Ishikawa (cell line): Measurements from ENCODE around the gene STMN3.

Experiments used
- CEBPB ChIP-seq: IDR thresholded peaks from 2 replicates; pipeline ENCODE4 v1.6.1; 2012
- CREB1 ChIP-seq: IDR thresholded peaks from 2 replicates; pipeline ENCODE4 v1.6.1; 2012; ENCODE audit warnings: low read depth
- EGR1 ChIP-seq: IDR thresholded peaks from 2 replicates; pipeline ENCODE4 v1.6.1; 2012
- EP300 ChIP-seq: IDR thresholded peaks from 2 replicates; pipeline ENCODE4 v1.6.1; 2012; ENCODE audit warnings: borderline replicate concordance
- FOXM1 ChIP-seq: IDR thresholded peaks from 2 replicates; pipeline ENCODE4 v1.6.1; 2012; ENCODE audit warnings: low read depth, borderline replicate concordance
- MAX ChIP-seq: IDR thresholded peaks from 2 replicates; pipeline ENCODE4 v1.6.1; 2012
- NFIC ChIP-seq: IDR thresholded peaks from 2 replicates; pipeline ENCODE4 v1.6.1; 2012
- RAD21 ChIP-seq: IDR thresholded peaks from 2 replicates; pipeline ENCODE4 v1.6.1; 2012; ENCODE audit warnings: low read depth
- REST ChIP-seq: IDR thresholded peaks from 2 replicates; pipeline ENCODE4 v1.6.1; 2012; ENCODE audit warnings: low read depth, mild to moderate bottlenecking
- TAF1 ChIP-seq: IDR thresholded peaks from 2 replicates; pipeline ENCODE4 v1.6.1; 2012; ENCODE audit warnings: low read depth, mild to moderate bottlenecking
- TCF12 ChIP-seq: IDR thresholded peaks from 2 replicates; pipeline ENCODE4 v1.6.1; 2012; ENCODE audit warnings: low read depth
- TEAD4 ChIP-seq: IDR thresholded peaks from 2 replicates; pipeline ENCODE4 v1.6.1; 2012
- USF1 ChIP-seq: IDR thresholded peaks from 2 replicates; pipeline ENCODE4 v1.6.1; 2012
- YY1 ChIP-seq: IDR thresholded peaks from 2 replicates; pipeline ENCODE4 v1.6.1; 2012; ENCODE audit warnings: low read depth
- ZBTB7A ChIP-seq: IDR thresholded peaks from 2 replicates; pipeline ENCODE4 v1.6.1; 2012; ENCODE audit warnings: low read depth

The STMN3 gene

GRCh38 chr20:63678071-63678470 is 24.8 kb upstream of the STMN3 start:
- TF ChIP-seq MAX (no peak), TCF12 (no peak), EGR1 (no peak), CREB1 (no peak), ZBTB7A (no peak), NFIC (no peak), TEAD4 (no peak), EP300 (no peak), TAF1 (no peak)

- no peak for TF ChIP-seq YY1
- TF ChIP-seq NFIC, result no peak
- no peak for TF ChIP-seq CEBPB
- TF ChIP-seq FOXM1, result no peak
- TF ChIP-seq TCF12, result no peak
- TF ChIP-seq TEAD4, result no peak
- TF ChIP-seq USF1, result no peak
- TF ChIP-seq TAF1, result no peak
- no peak for TF ChIP-seq ZBTB7A
- TF ChIP-seq MAX, result no peak
- no peak for TF ChIP-seq CREB1
- no peak for TF ChIP-seq REST
- TF ChIP-seq EP300, result no peak
Measured at GRCh38 chr20:63675681-63676368, 22.6 kb upstream of the STMN3 start.

- no peak for TF ChIP-seq ZBTB7A
- TF ChIP-seq USF1, result no peak
- TF ChIP-seq EGR1, result no peak
- no peak for TF ChIP-seq CEBPB
- TF ChIP-seq TCF12, result no peak
- no peak for TF ChIP-seq NFIC
- TF ChIP-seq EP300, result no peak
- no peak for TF ChIP-seq TAF1
- TF ChIP-seq CREB1, result no peak
- TF ChIP-seq MAX, result no peak
- no peak for TF ChIP-seq FOXM1
- TF ChIP-seq REST, result no peak
- no peak for TF ChIP-seq TEAD4
- TF ChIP-seq RAD21, result no peak
- no peak for TF ChIP-seq YY1
Measured at GRCh38 chr20:63673951-63674350, 20.7 kb upstream of the STMN3 start.

- TF ChIP-seq TAF1 (no peak), EP300 (no peak), FOXM1 (no peak), NFIC (no peak), REST (no peak)
Measured at GRCh38 chr20:63672666-63673065, 19.4 kb upstream of the STMN3 start.

GRCh38 chr20:63668351-63668750 is 15.1 kb upstream of the STMN3 start:
- TF ChIP-seq NFIC, result no peak
- TF ChIP-seq MAX, result no peak
- TF ChIP-seq YY1, result no peak
- no peak for TF ChIP-seq EGR1
- TF ChIP-seq FOXM1, result no peak
- TF ChIP-seq CREB1, result no peak
- no peak for TF ChIP-seq CEBPB
- TF ChIP-seq USF1, result no peak
- TF ChIP-seq TAF1, result no peak
- TF ChIP-seq EP300, result no peak
- no peak for TF ChIP-seq TCF12
- no peak for TF ChIP-seq RAD21
- no peak for TF ChIP-seq ZBTB7A
- no peak for TF ChIP-seq TEAD4
